Fibroblast of peridontal ligament (primary cell): ENCODE measurements around the gene TTC31.

Experiments
- DNase-seq: peaks from one replicate; pipeline ENCODE4 v3.0.0-alpha.2; 2010; ENCODE audit errors: extremely low read depth

TTC31 gene

GRCh38 chr2:74504591-74504990 is 21.7 kb downstream of the TTC31 start:
- no peak for DNase-seq

GRCh38 chr2:74505448-74506246 is 22.8 kb downstream of the TTC31 start:
- no peak for DNase-seq

GRCh38 chr2:74507145-74507925 is 24.5 kb downstream of the TTC31 start, which contains the start of gene PCGF1:
Gene PCGF1, minus strand, starts transcription at chr2:74507695. Its CDS starts 27 bp downstream, at chr2:74507668.
- peak; percentile 98 for DNase-seq

GRCh38 chr2:74507926-74508520 is 25.1 kb downstream of the TTC31 start:
- DNase-seq = peak; percentile 62

GRCh38 chr2:74510272-74510671 is 27.4 kb downstream of the TTC31 start:
- no peak for DNase-seq

- DNase-seq = peak; percentile 49
Observed at GRCh38 chr2:74511104-74511989, 28.5 kb downstream of the TTC31 start.

- no peak for DNase-seq
Observed at GRCh38 chr2:74512744-74513604, 30.1 kb downstream of the TTC31 start.

- no peak for DNase-seq
Observed at GRCh38 chr2:74513605-74514367, 30.9 kb downstream of the TTC31 start.

- no peak for DNase-seq
Observed at GRCh38 chr2:74514368-74515270, 31.7 kb downstream of the TTC31 start, which contains the start of gene TLX2. Gene TLX2, plus strand, starts transcription at chr2:74514450. Its CDS starts 357 bp downstream, at chr2:74514807.

GRCh38 chr2:74515271-74515980 is 32.5 kb downstream of the TTC31 start:
- no peak for DNase-seq

- DNase-seq = no peak
Observed at GRCh38 chr2:74515981-74516633, 33.2 kb downstream of the TTC31 start.

GRCh38 chr2:74516650-74517049 is 33.8 kb downstream of the TTC31 start:
- no peak for DNase-seq

- no peak for DNase-seq
Observed at GRCh38 chr2:74522516-74522915, 39.6 kb downstream of the TTC31 start.

GRCh38 chr2:74524005-74524404 is 41.1 kb downstream of the TTC31 start:
- no peak for DNase-seq

- DNase-seq = no peak
Observed at GRCh38 chr2:74524955-74525716, 42.3 kb downstream of the TTC31 start.
